HepG2 (cell line): ENCODE data around the gene RACGAP1.

ENCODE experiments used
- AHR ChIP-seq: IDR thresholded peaks from 2 replicates; pipeline ENCODE4 v1.6.1; 2018; ENCODE audit warnings: missing genetic modification reagents, missing compliant biosample characterization
- MEIS1 ChIP-seq: sonication (generic); formaldehyde crosslinking; IDR thresholded peaks from 2 replicates; pipeline ENCODE4 v1.9.0; 2021; ENCODE audit warnings: mild to moderate bottlenecking, missing genetic modification reagents, moderate library complexity, borderline replicate concordance
- MTF2 ChIP-seq: sonication (generic); formaldehyde crosslinking; IDR thresholded peaks from 2 replicates; pipeline ENCODE4 v1.5.0; 2020; ENCODE audit warnings: missing genetic modification reagents, borderline replicate concordance
- ZBTB33 ChIP-seq: sonication (generic); formaldehyde crosslinking; IDR thresholded peaks from 2 replicates; pipeline ENCODE4 v1.4.0; 2020; ENCODE audit warnings: missing genetic modification reagents
- ZNF276 ChIP-seq: sonication (generic); formaldehyde crosslinking; IDR thresholded peaks from 2 replicates; pipeline ENCODE4 v1.4.0; 2020; ENCODE audit warnings: mild to moderate bottlenecking, low read depth, missing genetic modification reagents

GRCh38 chr12:50041062-50041860 lies 16.0 kb upstream of the RACGAP1 start:
- TF ChIP-seq ZBTB33 (CRISPR knock-in tag) (no peak), AHR (CRISPR knock-in tag) (no peak), MEIS1 (CRISPR knock-in tag) (no peak), ZNF276 (no peak), MTF2 (CRISPR knock-in tag) (no peak)
